Activated T-cell treated with anti-CD3 and anti-CD28 coated beads, Interleukin-2, amount 50 U/mL, for 48 hours (primary cell): Measurements from ENCODE around the gene ADAMTS14.
A peak's percentile ranks its signal among the peaks of the same experiment; 100 is the strongest.

Experiments
- DNase-seq, 2 experiments: peaks; one replicate each; pipeline ENCODE4 v3.0.0-alpha.2; 2020

The ADAMTS14 gene

GRCh38 chr10:70676511-70676910 is 4.2 kb downstream of the ADAMTS14 start:
- no peak for DNase-seq

- no peak for DNase-seq
Measured at GRCh38 chr10:70677016-70677415, 4.7 kb downstream of the ADAMTS14 start.

GRCh38 chr10:70677620-70678249 is 5.4 kb downstream of the ADAMTS14 start:
- no peak for DNase-seq

- DNase-seq, result no peak
Measured at GRCh38 chr10:70678250-70678635, 5.9 kb downstream of the ADAMTS14 start.

- no peak for DNase-seq
Measured at GRCh38 chr10:70678757-70679489, 6.6 kb downstream of the ADAMTS14 start.

GRCh38 chr10:70679498-70679897 is 7.2 kb downstream of the ADAMTS14 start:
- no peak for DNase-seq

- no peak for DNase-seq
Measured at GRCh38 chr10:70680899-70681730, 8.8 kb downstream of the ADAMTS14 start.

GRCh38 chr10:70681731-70682005 is 9.4 kb downstream of the ADAMTS14 start:
- no peak for DNase-seq

GRCh38 chr10:70682920-70683600 is 10.8 kb downstream of the ADAMTS14 start:
- DNase-seq, result peak; percentile 33 to 42

GRCh38 chr10:70683601-70683934 is 11.3 kb downstream of the ADAMTS14 start:
- DNase-seq, result no peak

GRCh38 chr10:70683940-70684339 is 11.6 kb downstream of the ADAMTS14 start:
- DNase-seq, result no peak

- DNase-seq, result no peak
Measured at GRCh38 chr10:70684374-70684773, 12.1 kb downstream of the ADAMTS14 start.

GRCh38 chr10:70684839-70685454 is 12.6 kb downstream of the ADAMTS14 start:
- no peak for DNase-seq

GRCh38 chr10:70685455-70685911 is 13.2 kb downstream of the ADAMTS14 start:
- DNase-seq, result no peak

GRCh38 chr10:70688828-70689227 is 16.5 kb downstream of the ADAMTS14 start:
- no peak for DNase-seq

- DNase-seq, result no peak
Measured at GRCh38 chr10:70689661-70690060, 17.4 kb downstream of the ADAMTS14 start.

GRCh38 chr10:70690589-70690988 is 18.3 kb downstream of the ADAMTS14 start:
- no peak for DNase-seq

GRCh38 chr10:70691611-70692010 is 19.3 kb downstream of the ADAMTS14 start:
- no peak for DNase-seq

GRCh38 chr10:70692043-70692603 is 19.8 kb downstream of the ADAMTS14 start:
- no peak for DNase-seq

GRCh38 chr10:70693619-70694335 is 21.5 kb downstream of the ADAMTS14 start:
- DNase-seq, result no peak

- DNase-seq, result no peak
Measured at GRCh38 chr10:70694418-70695141, 22.3 kb downstream of the ADAMTS14 start.
